ENCODE results near the gene ESRRB.

GRCh38 chr14:76546426-76547221 lies 170.7 kb downstream of the ESRRB start:
- TF ChIP-seq REST (IDR thresholded peaks at IDR 0.05; ENCODE audit: low read depth) (no peak), YY1 (IDR thresholded peaks at IDR 0.05; ENCODE audit: low read depth) (no peak), MAX (IDR thresholded peaks at IDR 0.05) (no peak), TAF1 (IDR thresholded peaks at IDR 0.05; ENCODE audit: low read depth) (no peak), NFIC (IDR thresholded peaks at IDR 0.05) (no peak), EP300 (IDR thresholded peaks at IDR 0.05; ENCODE audit: borderline replicate concordance) (no peak), ZBTB7A (IDR thresholded peaks at IDR 0.05; ENCODE audit: low read depth) (no peak), USF1 (IDR thresholded peaks at IDR 0.05) (no peak), CREB1 (IDR thresholded peaks at IDR 0.05; ENCODE audit: low read depth) (no peak), RAD21 (IDR thresholded peaks at IDR 0.05; ENCODE audit: low read depth) (peak; percentile 76), TEAD4 (IDR thresholded peaks at IDR 0.05) (no peak), TCF12 (IDR thresholded peaks at IDR 0.05; ENCODE audit: low read depth) (no peak), CEBPB (IDR thresholded peaks at IDR 0.05) (no peak), FOXM1 (IDR thresholded peaks at IDR 0.05; ENCODE audit: borderline replicate concordance, low read depth) (no peak)
